Stimulated activated CD4-positive, alpha-beta T cell treated with anti-CD3 and anti-CD28 coated beads, Interleukin-4, amount 100 ng/mL, for 48 hours (primary cell): ENCODE measurements around the gene STIP1.
"Not testable (repeated sequence)": the region's sequence is repeated elsewhere in the genome, so short reads cannot be mapped to it uniquely, and the experiment has no call there.

Experiments used
- DNase-seq, 2 donors: peaks; one replicate each; pipeline ENCODE4 v3.0.0-alpha.2; 2020; ENCODE audit warnings: low read depth in 2 of 2

STIP1 gene

GRCh38 chr11:64157631-64158394 lies 28.2 kb upstream of the STIP1 start:
- DNase-seq, result no peak

DNA sequence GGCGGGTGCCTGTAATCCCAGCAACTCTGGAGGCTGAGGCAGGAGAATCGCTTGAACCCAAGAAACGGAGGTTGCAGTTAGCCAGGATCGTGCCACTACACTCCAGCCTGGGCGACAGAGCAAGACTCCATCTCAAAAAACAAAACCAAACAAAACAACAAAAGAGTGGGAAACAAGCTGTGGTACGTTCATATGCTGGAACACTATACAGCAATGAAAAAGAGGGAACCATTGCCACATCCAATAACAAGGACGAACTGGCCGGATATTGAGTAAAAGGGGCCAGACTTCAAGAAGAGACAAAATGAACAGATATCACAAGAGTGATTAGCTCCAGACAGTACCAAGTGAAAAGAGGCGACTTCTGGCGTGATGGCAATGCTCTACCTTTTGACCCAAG lies 24.9 kb upstream of the STIP1 start:
- DNase-seq, result no peak

DNA sequence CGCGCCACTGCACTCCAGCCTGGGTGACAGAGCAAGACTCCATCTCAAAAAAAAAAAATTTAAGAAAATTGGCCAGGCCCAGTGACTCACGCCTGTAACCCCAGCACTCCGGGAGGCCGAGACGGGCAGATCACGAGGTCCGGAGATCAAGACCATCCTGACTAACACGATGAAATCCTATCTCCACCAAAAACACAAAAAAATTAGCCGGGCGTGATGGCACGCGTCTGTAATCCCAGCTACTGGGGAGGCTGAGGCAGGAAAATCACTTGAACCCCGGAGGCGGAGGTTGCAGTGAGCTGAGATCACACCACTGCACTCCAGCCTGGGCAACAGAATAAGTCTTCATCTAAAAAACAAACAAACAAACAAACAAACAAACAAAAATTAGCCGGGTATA lies 23.2 kb upstream of the STIP1 start:
- DNase-seq, result not testable (repeated sequence)

DNA sequence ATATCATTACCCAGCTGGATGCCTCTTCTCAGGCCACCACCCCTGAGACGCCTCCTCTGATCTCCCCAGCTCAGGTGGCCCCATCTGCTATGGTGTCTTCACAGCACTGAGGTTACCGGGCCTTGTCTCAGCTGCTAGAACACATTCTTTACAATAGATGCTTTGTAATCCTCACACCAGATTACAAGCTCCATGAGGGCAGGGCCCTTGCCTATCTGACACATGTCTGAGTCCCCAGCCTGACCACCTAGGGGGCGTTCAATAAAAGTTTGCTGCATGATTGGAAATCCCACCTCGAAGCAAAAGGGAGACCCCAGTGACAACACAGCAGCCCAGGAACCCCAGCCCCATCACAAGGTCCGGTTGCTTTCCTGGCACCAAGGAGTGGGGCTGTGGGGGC lies 22.0 kb upstream of the STIP1 start:
- no peak for DNase-seq

DNA sequence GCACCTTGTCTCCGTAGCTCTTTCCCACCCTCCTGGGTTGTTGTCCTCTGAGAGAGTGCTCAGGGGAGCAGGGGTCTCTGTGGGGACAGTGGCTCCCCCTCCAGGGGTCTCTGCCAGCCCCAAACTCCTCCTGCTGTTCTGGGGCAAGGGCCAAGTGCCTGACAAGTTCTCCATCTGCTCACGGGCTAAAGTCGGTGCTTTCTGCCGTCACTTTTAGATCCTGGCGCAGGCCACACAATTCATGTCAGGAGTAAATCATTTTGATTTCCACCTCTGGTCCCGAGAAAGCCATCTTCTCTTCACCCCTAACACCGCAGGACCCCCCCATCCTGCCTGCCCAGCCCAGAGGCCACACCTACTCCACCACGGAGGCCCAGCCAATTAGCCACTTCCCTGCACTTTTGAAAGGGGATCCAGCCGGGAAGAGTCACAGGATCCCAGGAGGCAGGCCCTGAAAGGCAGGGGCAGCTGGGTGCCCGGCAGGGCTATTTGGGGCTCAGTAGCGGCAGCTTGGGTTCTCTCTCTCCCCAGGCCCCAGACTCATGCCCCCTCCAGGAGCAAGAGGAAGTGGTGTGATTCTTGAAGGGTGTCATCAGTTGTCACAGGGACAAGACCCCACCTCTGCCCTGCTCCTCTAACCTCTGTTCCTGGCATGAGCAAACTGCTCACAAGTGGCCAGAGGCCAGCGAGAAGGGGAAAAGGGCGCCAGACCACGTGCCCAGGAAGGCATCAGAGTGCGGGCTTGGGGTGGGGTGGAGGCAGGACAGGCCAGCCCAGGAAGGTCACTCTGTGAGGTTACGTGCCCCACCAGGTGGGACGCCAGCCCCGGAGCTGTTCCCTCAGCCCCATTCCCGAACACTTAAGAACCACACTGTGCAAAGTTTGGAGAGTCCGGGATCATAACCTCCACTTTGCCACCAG lies 21.3 kb upstream of the STIP1 start:
- no peak for DNase-seq

DNA sequence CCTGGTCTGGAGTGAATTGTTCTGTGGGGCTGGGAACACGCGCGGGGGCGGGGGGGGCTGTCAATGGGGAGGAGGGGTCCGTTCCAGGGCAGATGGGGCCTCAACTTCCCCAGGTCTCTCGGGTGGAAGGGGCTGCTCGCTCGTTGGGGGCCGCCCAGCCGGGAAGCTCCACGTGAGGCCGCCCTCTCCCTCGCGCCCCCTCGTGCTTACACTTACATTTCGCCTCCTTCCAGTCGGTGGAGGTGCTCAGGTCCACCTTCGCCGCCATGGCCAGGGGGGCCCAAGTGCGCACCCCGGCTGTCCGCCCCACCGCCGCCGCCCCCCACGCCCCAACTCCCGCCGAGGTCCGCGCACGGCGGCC lies 20.5 kb upstream of the STIP1 start:
- DNase-seq, result no peak

DNA sequence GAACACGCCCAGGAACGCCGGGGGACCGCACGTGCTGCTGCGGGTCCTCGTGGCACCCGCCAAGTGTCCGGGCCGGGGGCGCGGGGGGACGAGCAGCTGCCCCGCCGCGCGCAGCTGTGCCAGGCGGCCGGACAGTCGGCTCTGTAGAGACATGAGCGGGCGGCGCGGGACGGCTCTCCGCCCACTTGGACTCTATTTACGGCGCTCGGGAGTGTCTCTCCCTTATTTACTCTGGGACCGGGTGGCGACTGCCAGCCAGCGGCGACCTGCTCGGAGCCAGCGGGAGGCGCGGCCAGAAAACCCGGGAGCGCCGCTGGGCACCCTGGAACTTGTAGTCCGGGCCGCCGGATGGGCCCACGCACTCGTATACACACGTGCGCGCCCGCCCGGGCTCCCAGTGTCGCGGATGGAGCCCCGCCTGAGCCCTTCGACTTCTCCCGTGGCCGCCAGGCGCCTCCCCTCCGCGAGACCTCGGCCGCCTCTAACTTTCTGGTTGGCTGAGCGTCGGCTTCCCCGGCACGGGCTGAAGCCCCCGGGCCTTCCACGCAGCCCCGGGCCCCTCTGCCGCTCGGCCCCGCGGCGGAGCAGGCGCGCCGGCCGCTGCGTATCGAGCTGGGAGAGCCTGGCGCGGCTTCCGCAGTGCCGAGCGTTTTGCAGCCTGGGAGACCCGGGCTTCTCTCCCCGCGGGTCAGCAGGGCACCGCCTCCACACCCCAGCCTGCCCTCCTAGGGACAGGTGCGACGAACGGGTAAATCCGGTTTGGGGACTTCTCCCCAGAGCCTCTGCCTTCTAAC lies 19.9 kb upstream of the STIP1 start, which contains the start of gene MACROD1:
Gene MACROD1, minus strand, starts transcription at position 272 of the 794 bp plus-strand sequence. Its CDS starts 119 bp downstream, at position 153.
- peak; percentile 78 to 83 for DNase-seq

GRCh38 chr11:64170419-64170818 lies 15.6 kb upstream of the STIP1 start:
- DNase-seq, result no peak

DNA sequence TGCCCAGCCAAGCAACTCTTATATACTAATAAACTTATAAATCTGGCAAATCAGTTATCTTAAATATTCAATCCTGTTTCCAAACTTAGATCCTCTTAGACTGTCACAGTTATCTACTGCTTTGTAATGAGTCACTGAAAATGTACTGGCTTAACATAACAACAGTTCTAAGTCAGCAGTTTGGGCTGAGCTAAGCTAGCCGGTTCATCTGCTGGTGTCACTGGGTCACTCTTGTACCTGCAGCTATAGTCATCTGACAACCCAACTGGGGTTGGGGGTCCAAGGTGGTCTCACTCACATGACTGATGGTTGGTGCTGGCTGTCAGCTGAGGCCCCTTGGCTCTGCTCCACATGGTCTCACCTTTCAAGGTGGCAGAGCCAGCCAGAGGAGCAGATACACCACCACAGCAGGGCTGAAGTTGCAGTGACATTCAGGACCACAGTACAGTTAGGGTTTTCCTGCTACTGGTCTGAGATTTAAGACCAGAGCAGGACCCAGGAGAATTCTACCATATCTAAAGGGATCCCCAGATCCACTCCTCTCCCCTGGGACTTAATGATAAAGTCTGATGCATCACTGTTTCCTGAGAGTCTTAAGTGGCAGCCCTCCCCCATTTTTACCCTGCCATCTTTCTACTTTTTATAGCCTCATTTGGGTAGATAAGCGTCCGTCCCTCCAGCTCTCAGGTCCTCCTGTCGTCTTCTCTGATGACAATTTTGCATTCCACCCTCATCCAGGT lies 12.2 kb upstream of the STIP1 start:
- DNase-seq, result no peak

- no peak for DNase-seq
Measured at GRCh38 chr11:64176751-64177150, 9.2 kb upstream of the STIP1 start.

- DNase-seq, result no peak
Measured at GRCh38 chr11:64178203-64178602, 7.8 kb upstream of the STIP1 start.

DNA sequence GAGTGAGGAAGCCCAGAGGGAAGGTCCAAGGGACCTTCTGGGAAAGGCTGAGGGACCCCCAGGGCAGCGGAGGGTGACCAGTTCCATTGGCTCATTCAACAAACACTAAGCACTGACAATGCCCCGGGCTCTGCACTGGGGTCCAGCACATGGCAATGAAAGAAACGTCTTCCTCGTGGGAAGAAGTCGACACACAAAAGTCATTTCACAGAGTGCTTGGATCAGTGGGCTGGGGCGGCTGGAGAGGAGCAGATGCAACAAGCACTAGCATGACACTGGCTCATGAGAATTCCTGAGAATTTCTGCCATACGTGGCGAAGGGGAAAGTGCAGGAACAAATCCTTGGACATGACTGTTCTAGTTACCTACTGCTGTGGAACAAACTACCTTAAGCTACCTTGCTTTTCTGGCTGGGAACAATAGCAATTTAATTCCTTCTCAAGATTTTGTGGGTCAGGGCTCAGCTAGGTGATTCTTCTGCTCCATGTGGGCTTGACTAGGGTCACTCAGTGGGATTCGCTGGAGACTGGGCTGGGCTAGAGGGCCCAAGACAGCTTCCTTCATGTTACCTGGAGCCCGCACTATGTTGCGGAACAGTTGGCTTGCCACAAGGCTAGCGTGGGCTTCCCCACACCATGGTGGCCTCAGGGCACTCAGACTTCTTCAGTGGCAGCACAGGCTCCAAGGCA lies 6.9 kb upstream of the STIP1 start:
- no peak for DNase-seq

DNA sequence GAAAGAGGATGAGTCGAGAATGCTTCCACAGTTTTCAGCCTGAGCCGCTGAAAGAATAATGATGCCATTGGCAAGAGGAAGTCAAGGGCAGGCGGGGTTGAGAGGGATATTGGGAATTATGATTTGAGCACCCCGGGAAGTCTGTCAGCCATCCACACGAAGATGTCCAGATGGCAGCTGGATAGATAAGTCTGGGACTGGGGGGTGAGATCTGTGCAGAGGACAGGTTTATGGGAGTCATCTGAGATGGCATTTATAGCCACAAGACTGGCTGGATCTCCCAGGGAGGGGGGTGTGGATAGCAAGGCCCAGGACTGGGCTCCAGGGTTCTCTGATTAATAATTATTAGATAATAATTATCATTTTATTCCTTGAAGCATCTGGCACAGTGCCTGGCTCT lies 5.1 kb upstream of the STIP1 start:
- no peak for DNase-seq

DNA sequence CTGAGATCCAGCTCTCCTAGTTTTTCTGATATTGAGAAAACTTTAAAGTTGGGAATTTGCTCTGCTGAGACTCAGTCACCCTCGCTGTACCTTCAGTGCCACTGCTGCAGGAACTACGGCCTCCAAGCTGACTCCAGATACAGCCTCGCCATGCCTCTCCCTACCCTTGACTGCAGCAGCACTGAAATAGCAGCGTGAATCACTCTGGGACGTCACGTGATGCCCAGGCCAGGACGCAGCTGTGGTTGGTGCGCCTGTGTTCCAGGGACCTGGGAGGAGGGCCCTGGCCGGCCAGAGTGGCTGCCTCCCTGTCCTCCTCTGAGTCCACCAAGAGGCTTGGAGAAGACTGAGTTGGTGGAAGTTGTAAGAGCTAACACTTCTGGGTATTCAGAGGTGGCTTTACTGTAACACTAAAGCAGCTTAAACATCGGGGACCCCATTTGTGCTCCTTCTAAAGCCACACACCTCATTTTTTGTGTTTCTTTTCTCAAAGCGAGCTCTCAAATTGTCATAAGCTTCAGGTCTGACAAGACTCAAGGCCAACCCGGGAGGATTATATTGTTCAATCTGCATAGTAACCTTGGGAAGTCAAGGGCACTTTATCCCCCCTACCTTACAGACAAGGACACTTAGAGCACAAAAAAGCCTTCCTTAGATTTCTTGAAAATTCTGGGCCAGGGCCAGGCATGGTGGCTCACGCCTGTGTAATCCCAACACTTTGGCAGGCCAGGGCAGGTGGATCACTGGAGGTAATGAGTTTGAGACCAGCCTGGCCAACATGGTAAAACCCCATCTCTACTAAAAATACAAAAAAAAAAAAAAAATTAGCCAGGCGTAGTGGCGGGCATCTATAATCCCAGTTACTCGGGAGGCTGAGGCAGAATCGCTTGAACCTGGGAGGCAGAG lies 4.2 kb upstream of the STIP1 start:
- DNase-seq, result peak in 1 of 2 donors; percentile 41

DNA sequence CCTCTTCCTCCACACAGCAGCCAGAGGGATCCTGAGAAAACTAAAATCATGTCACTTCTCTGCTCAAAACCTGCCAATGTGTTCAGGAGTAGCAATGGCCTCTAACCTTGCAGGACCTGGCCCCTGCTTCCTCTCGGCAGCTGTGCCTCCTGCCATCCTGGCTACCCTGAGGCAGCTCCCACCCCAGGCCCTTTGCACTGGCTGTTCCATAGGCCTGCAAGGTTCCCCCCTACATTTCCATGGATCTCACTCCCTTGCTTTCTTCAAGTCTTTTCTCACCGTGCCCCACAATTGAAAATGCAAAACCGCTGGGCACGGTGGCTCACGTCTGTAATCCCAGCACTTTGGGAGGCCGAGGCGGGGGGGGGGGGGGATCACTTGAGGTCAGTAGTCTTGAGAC lies 2.1 kb upstream of the STIP1 start:
- no peak for DNase-seq

DNA sequence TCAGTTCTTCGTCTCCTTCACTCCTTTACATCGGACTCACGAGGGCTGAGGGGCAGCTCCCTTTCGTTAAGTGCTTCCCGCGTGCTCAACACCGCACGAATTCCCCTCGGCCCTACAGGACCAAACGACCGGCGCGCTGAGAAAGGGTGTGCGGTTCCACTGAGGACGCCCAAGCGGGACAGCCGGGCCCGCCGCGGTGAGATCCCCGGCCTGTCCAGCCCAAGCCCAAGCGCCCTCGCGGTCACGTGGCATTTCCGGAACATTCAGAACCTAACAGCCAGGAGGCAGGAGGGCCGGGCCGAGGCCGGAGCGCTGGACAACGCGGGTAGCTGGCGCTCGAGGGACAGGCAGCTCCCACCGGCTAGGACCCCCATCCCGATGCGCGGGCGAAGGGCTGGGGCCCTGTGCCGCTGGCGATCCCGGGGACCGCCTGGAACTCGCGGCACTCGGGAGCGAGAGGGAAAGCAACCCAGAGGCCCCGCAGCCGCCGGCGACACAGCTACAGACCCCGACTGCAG lies 737 bp upstream of the STIP1 start:
- no peak for DNase-seq

DNA sequence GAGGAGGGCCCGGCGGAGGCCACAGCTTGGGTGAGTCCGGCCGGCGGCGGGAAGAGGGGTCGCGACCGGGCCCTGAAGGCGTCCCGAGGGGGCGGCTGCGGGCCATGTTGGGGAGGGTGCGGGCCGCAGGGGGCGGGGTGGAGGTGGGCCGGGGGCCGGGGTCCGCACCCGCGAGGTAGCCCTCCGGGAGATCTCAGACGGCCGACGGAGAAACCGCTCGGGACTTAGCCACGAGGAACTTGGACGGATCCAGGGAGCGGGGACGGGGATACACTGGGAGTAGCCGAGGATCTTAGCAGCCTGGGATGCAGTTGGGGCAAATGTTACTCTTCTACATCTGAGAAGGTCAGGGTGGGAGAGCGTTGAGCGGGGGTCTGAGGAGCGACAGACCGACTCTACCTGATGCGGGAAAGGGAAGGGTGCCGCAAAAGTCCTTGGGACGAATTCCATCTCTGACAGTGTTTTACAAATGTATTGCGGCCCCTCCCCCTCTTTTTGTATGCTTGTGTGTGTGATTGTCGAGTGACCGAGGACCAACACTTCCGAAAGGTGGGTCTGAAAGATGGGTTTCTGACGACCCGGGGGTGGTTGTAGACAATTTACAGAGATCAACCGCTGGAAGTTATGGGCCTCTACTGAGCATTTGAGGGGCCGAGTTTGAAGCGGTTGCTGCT lies 658 bp downstream of the STIP1 start:
- no peak for DNase-seq

DNA sequence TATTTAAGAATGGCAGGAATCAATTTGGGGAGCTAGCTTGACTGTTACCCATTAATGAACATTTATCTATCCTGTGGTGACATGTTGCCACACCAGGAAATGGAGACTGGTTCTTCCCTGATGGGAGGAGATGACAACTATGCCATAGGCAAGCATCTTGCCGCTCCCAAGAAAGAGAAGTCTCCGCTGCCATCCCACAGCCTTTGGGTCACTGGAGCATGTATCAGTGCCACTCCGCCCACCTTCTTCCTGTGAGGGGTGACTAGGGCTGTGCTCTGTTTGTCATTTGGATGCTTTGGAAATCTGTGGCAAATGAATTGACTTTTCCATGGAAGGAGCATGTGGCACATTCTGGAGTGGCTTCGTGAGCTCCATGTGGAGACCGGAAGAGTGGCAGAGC lies 6.5 kb downstream of the STIP1 start:
- DNase-seq, result no peak

DNA sequence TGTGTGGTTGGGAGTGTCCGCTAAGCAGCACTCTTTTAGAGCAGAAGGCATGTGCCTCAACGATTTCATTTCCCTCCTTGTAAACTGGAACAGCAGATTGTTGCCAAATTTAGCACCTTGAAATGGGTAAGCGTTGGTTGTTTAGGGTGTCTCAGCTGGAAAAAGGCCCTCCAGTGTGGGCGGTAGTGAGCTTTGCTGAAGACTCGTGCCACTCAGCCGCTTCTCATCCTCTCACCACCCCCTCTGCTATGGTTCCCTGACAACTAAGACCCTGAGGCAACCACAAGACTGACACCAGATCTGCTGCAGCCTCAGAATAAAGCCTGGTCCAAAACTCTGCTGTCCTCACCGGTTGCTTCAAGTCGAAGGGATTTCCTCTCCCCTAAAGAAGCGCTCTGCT lies 10.7 kb downstream of the STIP1 start:
- no peak for DNase-seq
